ENCODE results near the gene FAM184B.

The FAM184B gene

DNA sequence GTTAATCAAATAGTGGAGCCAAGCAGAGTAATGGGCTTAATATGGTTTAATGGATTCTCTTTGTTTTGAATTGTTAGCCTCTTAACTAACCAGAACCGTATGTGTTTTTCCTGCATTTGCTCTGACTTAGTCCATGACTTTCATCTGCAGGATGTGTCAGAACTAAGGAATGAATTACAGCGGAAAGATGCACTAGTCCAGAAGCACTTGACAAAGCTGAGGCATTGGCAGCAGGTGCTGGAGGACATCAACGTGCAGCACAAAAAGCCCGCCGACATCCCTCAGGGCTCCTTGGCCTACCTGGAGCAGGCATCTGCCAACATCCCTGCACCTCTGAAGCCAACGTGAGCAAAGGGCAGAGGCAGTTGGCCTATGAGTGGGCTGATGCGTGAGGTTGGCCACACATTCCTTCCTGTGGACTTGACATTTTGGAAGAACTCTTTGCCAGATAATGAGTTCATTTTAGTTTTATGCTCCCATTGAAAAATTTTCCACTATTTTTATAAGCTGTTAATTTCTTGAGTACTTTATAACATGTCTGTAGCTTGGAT, 157.9 kb downstream of the FAM184B start:
- DNase-seq = no peak

DNA sequence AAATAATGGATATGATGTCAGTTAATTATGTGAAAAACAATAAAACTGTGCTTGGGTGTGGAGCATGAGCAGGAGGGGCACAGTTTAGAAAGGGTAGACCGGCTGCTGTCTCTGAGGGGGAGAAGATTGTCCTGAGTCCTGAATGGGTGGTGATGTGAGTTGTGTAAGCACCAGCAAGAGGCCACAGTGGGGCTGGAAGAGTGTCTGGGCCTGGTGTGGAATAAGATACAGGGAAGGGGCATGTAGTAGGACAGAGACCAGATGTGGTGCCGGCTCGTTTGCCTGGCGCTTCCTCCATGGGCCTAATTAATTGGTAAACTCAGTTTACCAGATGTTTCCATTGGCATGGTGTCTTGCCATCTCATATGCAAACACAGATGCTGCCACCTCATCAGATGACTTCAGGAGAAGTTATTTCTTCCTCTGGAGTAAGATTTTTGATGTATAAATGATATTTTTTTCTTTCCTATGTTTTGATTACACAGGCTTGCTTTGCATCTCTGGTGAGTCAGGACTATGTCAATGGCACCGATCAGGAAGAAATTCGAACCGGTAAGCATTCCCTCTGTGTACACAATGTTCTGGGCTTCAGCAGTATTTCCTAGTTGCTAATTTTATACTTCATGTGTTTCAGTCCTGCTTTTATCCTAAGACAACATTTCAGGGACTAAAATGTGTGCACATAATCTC, 161.9 kb downstream of the FAM184B start:
- DNase-seq = no peak

DNA sequence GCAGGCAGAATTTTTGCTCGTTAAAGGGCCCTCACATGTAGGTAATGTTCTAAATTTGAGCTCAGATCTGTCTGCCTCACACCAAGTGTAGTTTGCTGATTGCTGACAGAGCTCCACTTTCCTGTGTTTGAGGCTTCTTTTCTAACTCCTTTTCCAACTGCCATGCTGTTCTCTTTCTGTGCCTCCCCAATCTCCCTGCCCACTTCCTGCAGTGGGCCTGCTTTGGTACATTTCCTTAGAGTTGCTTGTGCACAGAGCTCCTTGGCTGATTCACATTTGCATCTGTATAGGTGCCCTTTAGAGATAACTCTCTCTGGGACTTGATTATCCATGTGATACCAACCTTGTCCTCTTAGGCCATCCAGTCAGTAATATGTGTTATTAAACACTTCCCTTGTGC, 162.5 kb downstream of the FAM184B start:
- DNase-seq = no peak

DNA sequence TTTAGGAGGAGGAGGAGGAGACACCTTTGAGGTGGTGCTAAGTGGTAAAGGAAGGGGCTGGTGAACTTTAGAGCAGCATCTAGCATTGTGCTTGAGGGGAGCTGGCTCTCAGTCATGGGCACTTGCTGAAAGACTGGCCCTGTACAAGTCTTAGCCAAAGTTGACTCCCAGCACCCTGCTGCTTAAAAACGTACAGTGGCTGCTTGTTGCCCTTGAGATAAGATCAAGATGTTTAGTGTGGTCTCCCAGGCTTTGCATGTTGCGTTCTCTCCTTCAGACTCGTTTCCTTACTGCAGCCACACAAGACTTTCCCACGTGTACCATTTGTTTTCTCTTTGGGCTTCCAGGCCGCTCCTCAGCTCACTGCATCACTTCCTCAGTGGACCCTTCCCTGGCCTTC, 165.1 kb downstream of the FAM184B start:
- DNase-seq = no peak

DNA sequence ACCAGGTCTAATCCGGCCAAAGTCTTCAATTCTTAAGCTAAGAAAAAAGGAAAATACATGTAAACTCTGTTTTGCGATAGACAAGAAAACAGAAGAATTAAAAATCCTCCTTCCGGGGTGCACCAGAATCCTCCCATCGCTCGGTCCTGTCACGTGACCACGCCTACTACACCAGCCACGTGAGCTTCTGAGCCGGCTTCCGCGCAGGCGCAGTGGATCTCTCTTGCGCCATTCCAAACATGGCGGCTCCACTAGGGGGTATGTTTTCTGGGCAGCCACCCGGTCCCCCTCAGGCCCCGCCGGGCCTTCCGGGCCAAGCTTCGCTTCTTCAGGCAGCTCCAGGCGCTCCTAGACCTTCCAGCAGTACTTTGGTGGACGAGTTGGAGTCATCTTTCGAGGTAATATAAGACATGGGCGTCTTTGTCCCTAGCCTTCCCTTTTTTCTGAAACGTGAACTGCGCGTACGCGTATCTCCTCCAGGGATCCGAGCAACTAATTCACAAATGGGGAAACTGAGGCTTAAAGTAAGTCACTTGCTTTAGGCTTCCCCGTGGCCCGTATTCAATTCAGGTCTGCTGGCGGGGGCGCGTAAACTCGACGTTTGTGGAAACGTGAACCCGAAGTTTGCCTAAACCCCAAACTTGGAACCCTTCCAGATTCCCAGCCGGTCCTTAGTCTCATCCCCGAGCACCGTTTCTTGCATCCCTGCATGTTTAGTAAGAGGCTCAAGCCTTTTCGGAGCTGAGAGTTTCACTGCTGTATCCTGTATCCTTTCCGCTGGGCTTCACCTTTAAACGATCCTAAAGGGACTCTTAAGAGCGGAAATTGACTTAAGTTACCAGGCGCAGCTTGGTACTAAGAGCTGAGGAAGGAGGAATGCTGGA, 166.8 kb downstream of the FAM184B start, which contains the start of gene MED28:
TSS of gene MED28 (plus strand) at position 226 of the 884 bp plus-strand sequence. CDS start at position 240, 14 bp downstream.
- peak; percentile 76 for DNase-seq

DNA sequence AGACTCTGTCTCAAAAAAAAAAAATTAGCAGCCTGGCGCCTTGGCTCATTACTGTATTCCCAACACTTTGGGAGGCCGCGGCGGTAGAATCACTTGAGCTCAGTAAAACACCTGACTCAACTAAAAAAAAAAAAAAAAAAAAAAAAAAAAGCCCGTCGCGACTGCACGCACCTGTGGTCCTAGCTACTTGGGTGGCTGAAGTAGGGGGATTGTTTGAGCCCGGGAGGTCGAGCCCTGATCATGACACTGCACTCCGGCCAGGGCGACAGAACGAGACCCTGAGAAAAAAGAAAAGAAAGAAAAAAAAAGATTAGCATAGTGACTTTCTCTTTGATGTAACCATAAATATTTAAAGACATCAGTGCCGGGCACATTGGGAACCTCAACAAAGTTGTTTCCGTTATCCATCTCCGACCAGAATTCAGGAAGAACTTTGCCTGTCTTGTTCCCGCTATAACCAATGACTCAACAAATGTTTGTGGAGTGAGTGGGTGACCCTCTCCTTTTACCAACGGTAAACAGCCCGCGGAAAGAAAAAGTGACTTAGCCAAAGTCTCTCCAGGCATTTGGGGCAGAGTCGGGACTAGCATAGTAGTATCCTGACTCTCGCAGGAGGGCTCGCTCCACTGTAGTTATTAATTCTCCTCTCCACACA, 167.5 kb downstream of the FAM184B start:
- DNase-seq = no peak

DNA sequence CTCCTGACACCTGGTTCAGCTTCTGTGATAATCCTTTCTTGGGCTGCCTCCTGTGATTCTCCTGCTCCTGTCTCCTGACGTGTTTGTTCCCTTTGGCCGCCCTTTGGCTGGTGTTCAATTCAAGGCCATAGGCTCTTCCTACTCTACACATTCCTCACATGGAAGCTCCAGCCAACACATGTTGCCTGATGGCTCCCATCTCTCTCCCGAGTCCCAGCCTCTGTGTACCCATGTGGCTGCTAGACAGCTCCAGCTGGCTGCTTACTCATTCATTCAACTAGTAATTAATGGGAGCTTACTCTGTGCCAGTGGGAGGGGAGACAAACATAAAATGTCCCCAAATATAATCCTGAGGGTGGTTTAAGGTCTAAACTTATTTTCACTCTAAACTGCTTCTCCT, 176.2 kb downstream of the FAM184B start:
- DNase-seq = no peak

DNA sequence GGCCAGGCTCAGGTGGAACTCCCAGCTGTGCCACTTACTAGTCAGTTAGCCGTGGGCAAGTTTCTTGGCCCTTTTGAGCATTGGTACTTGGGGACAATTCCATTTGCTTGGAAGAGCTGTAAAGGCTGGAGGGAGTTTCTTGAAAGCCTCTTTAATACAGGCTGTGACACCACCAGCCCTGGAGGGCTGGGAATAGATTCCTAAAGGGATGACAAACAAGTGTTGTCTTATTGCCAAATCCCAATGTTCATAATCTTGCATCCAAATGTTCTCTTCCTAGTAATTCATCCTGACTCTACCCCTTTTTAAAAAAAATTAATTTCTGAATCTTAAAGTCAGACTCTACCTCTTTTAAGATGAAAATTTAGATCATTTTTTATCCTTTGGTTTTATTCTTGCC, 181.6 kb downstream of the FAM184B start:
- DNase-seq = no peak

DNA sequence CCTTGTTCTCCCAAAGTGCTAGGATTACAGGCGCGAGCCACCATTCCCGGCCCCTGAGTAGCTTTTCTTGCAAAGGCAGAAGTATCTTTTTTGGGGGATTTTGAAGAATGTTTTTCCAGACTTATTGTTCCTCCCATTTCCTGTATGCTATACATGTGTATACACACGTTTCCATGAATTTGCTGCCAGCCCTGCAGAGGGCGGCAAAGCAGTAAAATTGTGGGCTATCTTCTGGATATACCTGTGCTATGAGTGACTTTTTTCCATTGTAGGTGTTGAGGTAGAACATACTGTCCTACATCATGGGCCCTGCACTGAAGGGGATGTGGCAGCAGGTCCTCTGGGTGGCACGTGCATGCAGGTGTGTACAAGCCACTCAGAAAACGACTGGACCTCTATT, 183.9 kb downstream of the FAM184B start:
- DNase-seq = no peak

DNA sequence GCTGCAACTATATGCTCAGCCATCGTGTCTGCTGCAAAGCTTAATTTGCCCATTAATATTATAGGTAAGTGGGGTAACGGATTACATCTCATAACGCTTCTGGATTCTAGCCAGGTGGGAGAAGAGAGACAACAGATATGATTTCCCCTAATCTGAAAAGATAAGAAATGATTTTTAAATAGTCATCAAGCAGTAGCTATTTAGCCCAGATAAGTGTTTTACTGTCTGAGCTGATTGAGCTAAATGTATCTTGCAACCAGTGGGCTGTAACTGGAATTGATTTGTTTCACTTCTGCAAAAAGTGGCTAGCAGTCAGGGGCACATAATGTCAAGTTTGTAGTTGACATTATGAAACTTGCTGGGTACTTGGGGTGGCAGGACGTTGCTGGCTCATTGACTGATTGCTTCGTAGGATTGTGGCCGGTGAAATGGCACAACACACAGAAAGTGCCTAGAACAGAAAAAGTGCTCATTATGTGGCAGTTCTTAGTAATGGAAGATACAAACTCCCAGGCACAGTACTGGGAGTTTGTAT, 185.9 kb downstream of the FAM184B start:
- DNase-seq = no peak

DNA sequence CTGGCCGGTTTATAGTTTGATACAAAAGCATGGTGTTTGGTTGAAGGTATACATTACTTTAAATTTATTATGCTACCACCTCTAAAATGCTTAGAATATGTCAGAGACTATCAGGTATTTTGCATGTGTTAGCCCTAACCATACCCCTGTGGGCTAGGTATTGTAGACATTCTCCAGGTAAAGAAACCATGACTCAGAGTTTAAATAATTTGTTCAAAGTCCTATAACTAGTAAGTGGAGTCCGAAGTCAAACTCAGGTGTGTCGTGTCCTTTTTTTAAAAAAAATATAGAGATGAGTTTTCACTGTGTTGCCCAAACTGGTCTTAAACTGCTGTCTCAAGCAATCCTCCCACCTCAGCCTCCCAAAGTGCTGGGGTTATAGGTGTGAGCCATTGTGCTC, 192.1 kb downstream of the FAM184B start:
- DNase-seq = no peak

DNA sequence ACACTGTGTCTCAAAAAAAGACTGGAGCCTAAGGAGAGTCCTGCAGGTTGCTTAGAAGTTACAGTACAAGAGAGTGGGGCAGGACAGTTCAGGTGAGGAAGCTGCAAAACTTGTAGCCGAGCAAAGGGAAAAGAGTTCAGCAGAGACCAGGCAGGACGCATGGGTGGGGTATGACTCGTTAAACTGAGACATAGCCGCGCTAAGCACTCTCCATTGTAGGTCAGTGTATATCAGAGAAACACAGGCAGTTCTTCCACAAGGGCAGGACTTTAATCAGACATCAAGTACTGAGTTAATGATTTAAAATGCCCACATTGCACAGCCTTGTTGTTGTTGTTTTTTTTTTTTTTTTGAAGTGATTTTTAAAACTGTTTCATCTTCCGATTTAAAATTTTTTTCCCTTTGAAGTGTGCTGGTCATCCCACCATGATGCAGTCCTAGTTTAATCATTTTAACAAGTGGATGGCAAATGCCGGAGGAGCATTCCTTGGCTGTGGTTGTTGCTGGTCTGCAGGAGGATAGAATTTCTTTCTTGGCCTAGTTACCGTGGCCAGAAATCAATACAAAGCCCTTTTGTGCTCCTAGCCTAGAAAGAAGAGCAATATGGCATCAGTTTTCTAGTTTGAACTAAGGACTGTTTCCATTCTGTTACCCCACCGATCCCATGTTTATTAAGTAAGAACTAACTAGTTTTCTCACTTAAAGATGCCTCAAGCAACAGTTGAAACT, 194.2 kb downstream of the FAM184B start:
- no peak for DNase-seq

DNA sequence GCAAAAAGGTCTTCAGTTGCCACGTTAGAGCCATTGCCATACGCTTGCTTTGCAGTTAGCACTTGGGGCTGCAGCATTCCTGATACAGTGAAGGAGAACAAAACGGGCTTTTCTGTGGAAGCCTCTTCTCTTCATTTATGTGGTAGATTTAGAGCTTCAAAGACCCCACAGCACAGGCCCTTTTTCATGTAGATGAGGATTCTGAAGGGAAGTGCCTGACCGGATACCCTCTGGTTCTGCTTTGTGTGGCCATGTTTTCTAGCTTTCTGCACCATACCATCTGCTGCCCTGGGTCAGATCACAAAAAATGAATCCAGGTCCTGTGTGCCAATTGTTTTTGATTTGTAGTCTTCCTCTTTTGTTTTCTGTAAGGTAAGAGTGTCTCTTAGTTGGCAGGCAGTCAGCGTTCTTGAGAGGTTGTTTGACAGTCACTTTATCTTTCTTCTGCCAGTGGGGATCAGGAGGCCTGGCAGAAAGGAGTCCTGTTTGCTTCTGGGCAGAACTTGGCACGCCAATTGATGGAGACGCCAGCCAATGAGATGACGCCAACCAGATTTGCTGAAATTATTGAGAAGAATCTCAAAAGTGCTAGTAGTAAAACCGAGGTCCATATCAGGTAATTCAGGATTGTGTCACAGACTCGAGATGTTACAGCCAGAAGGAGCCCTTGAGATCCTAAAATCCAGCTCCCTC, 196.8 kb downstream of the FAM184B start:
- DNase-seq = no peak

DNA sequence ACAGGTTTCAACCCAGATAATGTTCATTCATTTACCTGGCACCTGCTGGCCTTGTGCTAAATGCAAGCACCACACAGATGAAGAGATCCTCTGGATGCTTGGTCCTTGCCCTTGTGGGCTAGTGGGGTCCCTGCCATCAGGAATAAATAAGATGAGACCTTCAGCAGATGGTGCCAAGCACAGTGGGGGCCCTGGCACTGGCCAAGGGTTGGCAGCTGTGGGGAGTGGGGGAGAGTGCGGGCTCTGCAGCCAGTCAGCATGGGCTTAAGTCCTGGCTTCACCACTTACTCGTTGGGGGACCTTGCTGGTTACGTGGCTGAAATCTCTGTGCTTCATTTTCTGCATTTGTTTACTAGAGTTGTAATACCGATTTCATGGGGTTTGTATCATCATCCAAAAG, 197.5 kb downstream of the FAM184B start:
- DNase-seq = no peak

DNA sequence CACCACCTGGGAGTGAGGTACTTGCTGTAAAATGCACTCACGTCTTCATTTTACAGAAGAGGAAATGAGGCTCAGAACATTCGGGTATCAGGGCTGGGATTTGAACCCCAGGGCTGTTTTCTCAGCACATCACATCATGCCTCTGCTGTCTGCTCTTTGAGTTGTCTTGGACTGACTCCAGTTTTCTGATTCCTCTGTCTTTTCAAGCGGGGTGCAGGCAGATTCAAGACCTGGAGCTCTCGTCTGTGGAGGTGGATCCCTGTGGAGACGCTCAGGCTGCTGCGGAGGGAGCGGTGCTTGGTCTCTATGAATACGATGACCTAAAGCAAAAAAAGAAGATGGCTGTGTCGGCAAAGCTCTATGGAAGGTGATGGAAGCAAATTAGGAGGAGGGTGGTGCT, 198.1 kb downstream of the FAM184B start:
- DNase-seq = no peak

DNA sequence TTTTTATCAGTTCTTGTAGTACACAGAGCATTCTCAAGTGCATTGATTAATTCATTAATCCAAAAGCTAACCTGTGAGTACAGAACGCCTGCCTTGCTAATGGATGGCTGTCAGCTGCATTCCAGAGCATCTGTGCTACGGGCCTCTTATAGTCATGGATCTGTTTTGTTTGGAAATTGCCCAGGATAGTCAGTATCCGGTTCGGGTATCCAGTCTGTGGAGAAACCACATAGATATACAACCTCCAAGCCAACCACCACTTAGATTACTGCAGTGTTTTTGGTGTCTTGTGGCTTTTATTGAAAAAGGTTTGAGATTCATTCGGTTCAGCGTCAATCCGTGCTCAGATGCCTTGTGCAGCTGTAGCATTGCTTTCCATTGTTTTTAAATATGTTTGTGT, 200.5 kb downstream of the FAM184B start:
- DNase-seq = no peak

All from DMS79 treated with DMSO at 0.1 percent for 48 hours (cell line).